PC-3 (cell line): Measurements from ENCODE around the gene F13A1.

ENCODE experiments used
- EZH2 ChIP-seq: fragments of 300-600 bp; sonication (generic); IDR thresholded peaks from one replicate; pipeline ENCODE4 v1.6.1; 2017; ENCODE audit warnings: antibody characterized with exemption, mild to moderate bottlenecking, low read length; ENCODE audit not compliant: unreplicated experiment
- TF ChIP-seq, protein P1 (sequence below): fragments of 300-600 bp; sonication (generic); conservative IDR thresholded peaks from 2 replicates; pipeline ENCODE4 v1.5.1; 2017; ENCODE audit warnings: antibody characterized with exemption, low read depth, mild to moderate bottlenecking, low read length

DNA sequence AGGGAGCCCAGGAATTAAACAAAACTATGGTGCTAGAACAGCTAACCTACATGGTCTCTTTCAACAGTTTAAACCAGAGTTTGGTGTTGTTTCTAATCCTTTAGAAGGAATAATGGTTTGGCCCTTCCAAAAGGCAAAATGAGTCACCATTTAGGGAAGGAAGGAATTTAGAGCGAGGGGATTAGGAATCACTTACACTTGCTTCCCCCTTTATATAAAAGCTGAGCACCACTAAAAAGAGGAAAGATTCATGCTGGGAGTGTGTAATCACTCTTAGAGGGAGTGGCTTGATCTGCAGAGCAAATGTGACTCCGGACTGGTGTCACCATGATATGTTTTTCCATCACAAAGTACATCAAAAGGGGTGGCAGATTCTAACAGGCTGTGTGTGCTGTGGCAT is 63.6 kb downstream of the F13A1 start:
- TF ChIP-seq, protein P1, sequence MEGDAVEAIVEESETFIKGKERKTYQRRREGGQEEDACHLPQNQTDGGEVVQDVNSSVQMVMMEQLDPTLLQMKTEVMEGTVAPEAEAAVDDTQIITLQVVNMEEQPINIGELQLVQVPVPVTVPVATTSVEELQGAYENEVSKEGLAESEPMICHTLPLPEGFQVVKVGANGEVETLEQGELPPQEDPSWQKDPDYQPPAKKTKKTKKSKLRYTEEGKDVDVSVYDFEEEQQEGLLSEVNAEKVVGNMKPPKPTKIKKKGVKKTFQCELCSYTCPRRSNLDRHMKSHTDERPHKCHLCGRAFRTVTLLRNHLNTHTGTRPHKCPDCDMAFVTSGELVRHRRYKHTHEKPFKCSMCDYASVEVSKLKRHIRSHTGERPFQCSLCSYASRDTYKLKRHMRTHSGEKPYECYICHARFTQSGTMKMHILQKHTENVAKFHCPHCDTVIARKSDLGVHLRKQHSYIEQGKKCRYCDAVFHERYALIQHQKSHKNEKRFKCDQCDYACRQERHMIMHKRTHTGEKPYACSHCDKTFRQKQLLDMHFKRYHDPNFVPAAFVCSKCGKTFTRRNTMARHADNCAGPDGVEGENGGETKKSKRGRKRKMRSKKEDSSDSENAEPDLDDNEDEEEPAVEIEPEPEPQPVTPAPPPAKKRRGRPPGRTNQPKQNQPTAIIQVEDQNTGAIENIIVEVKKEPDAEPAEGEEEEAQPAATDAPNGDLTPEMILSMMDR = no peak
- no peak for TF ChIP-seq EZH2
